ENCODE results near the gene KRTAP12-1.
A peak's percentile ranks its signal among the peaks of the same experiment; 100 is the strongest.
"Not testable (repeated sequence)": the region's sequence is repeated elsewhere in the genome, so short reads cannot be mapped to it uniquely, and the experiment has no call there.

Gene KRTAP12-1

GRCh38 chr21:44697172-44697810 is 15.3 kb upstream of the KRTAP12-1 start, which contains the start of gene KRTAP10-12:
KRTAP10-12 (plus strand) TSS chr21:44697172; CDS start chr21:44697202, 30 bp downstream.
- DNase-seq = not testable (repeated sequence)

- DNase-seq = no peak
Observed at GRCh38 chr21:44696572-44696971, 14.6 kb upstream of the KRTAP12-1 start.

- no peak for DNase-seq
Observed at GRCh38 chr21:44695641-44696040, 13.7 kb upstream of the KRTAP12-1 start.

GRCh38 chr21:44695184-44695583 is 13.2 kb upstream of the KRTAP12-1 start:
- DNase-seq = no peak

GRCh38 chr21:44694776-44695175 is 12.8 kb upstream of the KRTAP12-1 start:
- DNase-seq = no peak

GRCh38 chr21:44692798-44693512 is 11.0 kb upstream of the KRTAP12-1 start:
- DNase-seq = no peak

- DNase-seq = no peak
Observed at GRCh38 chr21:44691686-44692085, 9.7 kb upstream of the KRTAP12-1 start.

- not testable (repeated sequence) for DNase-seq
Observed at GRCh38 chr21:44689740-44690139, 7.8 kb upstream of the KRTAP12-1 start.

GRCh38 chr21:44687671-44688070 is 5.7 kb upstream of the KRTAP12-1 start:
- DNase-seq = peak; percentile 77

- DNase-seq = no peak
Observed at GRCh38 chr21:44686843-44687561, 5.0 kb upstream of the KRTAP12-1 start.

- no peak for DNase-seq
Observed at GRCh38 chr21:44686000-44686781, 4.2 kb upstream of the KRTAP12-1 start.

- DNase-seq = not testable (repeated sequence)
Observed at GRCh38 chr21:44685050-44685449, 3.1 kb upstream of the KRTAP12-1 start.

- DNase-seq = no peak
Observed at GRCh38 chr21:44684483-44684882, 2.5 kb upstream of the KRTAP12-1 start.

GRCh38 chr21:44684077-44684476 is 2.1 kb upstream of the KRTAP12-1 start:
- DNase-seq = no peak

- DNase-seq = no peak
Observed at GRCh38 chr21:44682580-44683151, 703 bp upstream of the KRTAP12-1 start.

- DNase-seq = no peak
Observed at GRCh38 chr21:44681152-44681551, 811 bp downstream of the KRTAP12-1 start.

- DNase-seq = no peak
Observed at GRCh38 chr21:44677881-44678280, 4.1 kb downstream of the KRTAP12-1 start.

- no peak for DNase-seq
Observed at GRCh38 chr21:44671911-44672310, 10.1 kb downstream of the KRTAP12-1 start.

- no peak for DNase-seq
Observed at GRCh38 chr21:44670642-44671432, 11.1 kb downstream of the KRTAP12-1 start.

- DNase-seq = no peak
Observed at GRCh38 chr21:44667612-44668011, 14.4 kb downstream of the KRTAP12-1 start.

- DNase-seq = no peak
Observed at GRCh38 chr21:44666401-44667320, 15.3 kb downstream of the KRTAP12-1 start, which contains the start of gene KRTAP12-2. KRTAP12-2 (minus strand) TSS chr21:44666927; CDS start chr21:44666886, 41 bp downstream.

Data from NCI-H1436 (cell line).